Naive thymus-derived CD4-positive, alpha-beta T cell (primary cell): ENCODE measurements around the gene CCDC40. TPM values are rescaled to one million over a fixed set of nuclear protein-coding genes. Genes with fewer than 3 reads are reported as not detected.

Source experiments
- ATAC-seq: fragments of 150-1000 bp; cut with Tn5 transposase; 2 replicates; pipeline ENCODE4 v1.10.0; 2021; ENCODE audit warnings: mild to moderate bottlenecking, moderate library complexity
- CTCF ChIA-PET: fragments of 350-600 bp; sonication (Branson Sonifier 250); formaldehyde crosslinking; loops from one replicate; lab custom pipeline; 2021; ENCODE audit warnings: antibody characterized with exemption; lab: Charles Lee
- POLR2A ChIA-PET: fragments of 350-600 bp; sonication (Branson Sonifier 250); formaldehyde crosslinking; loops from one replicate; lab custom pipeline; 2021; ENCODE audit warnings: antibody characterized with exemption, inconsistent platforms; lab: Charles Lee
- DNase-seq, 9 donors: peaks; one replicate each; pipeline versions ENCODE4 v3.0.0 to v3.0.0-alpha.2; 2020 to 2022; ENCODE audit warnings: mixed read lengths in 1 of 9
- H3K27ac ChIP-seq: one replicate; pipeline ENCODE4 v1.7.0; 2013; ENCODE audit warnings: mild to moderate bottlenecking, low read depth, low read length, moderate library complexity
- H3K27me3 ChIP-seq, 2 donors: one replicate each; pipeline ENCODE4 v1.7.0; 2013; ENCODE audit warnings: low read length in 2 of 2, mild to moderate bottlenecking in 2 of 2, moderate library complexity in 2 of 2; ENCODE audit not compliant: control insufficient read depth in 2 of 2, insufficient read depth in 2 of 2
- H3K36me3 ChIP-seq, 3 experiments: 1 replicate in 2 of 3; 2 replicates in 1 of 3; pipeline ENCODE4 v1.7.0; 2013; ENCODE audit warnings: low read length in 3 of 3, mild to moderate bottlenecking in 3 of 3, moderate library complexity in 1 of 3; ENCODE audit not compliant: insufficient read depth in 3 of 3, control insufficient read depth in 2 of 3
- H3K4me1 ChIP-seq, 2 donors: one replicate each; pipeline ENCODE4 v1.7.0; 2013; ENCODE audit warnings: low read length in 2 of 2, mild to moderate bottlenecking in 2 of 2, moderate library complexity in 1 of 2; ENCODE audit not compliant: control insufficient read depth in 2 of 2, insufficient read depth in 2 of 2
- H3K4me3 ChIP-seq: 2 replicates; pipeline ENCODE4 v1.7.0; 2013; ENCODE audit warnings: mild to moderate bottlenecking, low read length
- H3K9me3 ChIP-seq, 3 experiments: 1 replicate in 2 of 3; 2 replicates in 1 of 3; pipeline ENCODE4 v1.7.0; 2013; ENCODE audit warnings: low read length in 3 of 3; ENCODE audit not compliant: control insufficient read depth in 2 of 3
- H3K27ac Mint-ChIP-seq, 9 donors: one replicate each; pipeline ENCODE4 v1.8.0; 2020 to 2022; ENCODE audit warnings: mixed read lengths in 9 of 9, mild to moderate bottlenecking in 8 of 9, moderate library complexity in 5 of 9, inconsistent platforms in 2 of 9
- H3K27me3 Mint-ChIP-seq, 5 donors: one replicate each; pipeline ENCODE4 v1.8.0; 2021 to 2022; ENCODE audit warnings: mixed read lengths in 5 of 5, mild to moderate bottlenecking in 1 of 5
- H3K36me3 Mint-ChIP-seq, 5 donors: one replicate each; pipeline ENCODE4 v1.8.0; 2020 to 2022; ENCODE audit warnings: mixed read lengths in 5 of 5, mild to moderate bottlenecking in 3 of 5, inconsistent platforms in 1 of 5
- H3K4me1 Mint-ChIP-seq, 7 donors: one replicate each; pipeline ENCODE4 v1.8.0; 2020 to 2022; ENCODE audit warnings: mixed read lengths in 7 of 7, mild to moderate bottlenecking in 3 of 7, inconsistent platforms in 1 of 7
- H3K4me3 Mint-ChIP-seq, 10 donors: one replicate each; pipeline ENCODE4 v1.8.0; 2020 to 2022; ENCODE audit warnings: mild to moderate bottlenecking in 10 of 10, mixed read lengths in 10 of 10, moderate library complexity in 6 of 10, inconsistent platforms in 2 of 10
- H3K9me3 Mint-ChIP-seq, 11 donors: one replicate each; pipeline ENCODE4 v1.8.0; 2020 to 2022; ENCODE audit warnings: mixed read lengths in 11 of 11, mild to moderate bottlenecking in 4 of 11, inconsistent platforms in 1 of 11, moderate library complexity in 1 of 11
- intact Hi-C, 2 donors: fragments of 100-400 bp; cut with micrococcal nuclease; formaldehyde crosslinking; loops; one replicate each; pipeline ENCODE4 v1.15.1; 2023
- polyA plus RNA-seq, 2 donors: library from polyadenylated mRNA; unstranded; fragments of 300-500 nt; fragmentation: Illumina TruSeq; gene quantifications; one replicate each; pipeline ENCODE4 v1.2.3, GENCODE V29; 2021
- total RNA-seq, 6 experiments: library from RNA in 5 of 6; stranded (reverse) in 5 of 6; gene quantifications; 1 replicate in 5 of 6; 2 replicates in 1 of 6; pipeline ENCODE4 v1.2.3 and lab custom pipeline; 2021 to 2026

Gene CCDC40
- total and polyA plus RNA-seq, 7 experiments from 2014 or later, result 0.43 to 3.0 (median 0.79) TPM; not detected in 2

GRCh38 chr17:79990051-79990592, 46.3 kb upstream of the CCDC40 start:
- H3K4me3 ChIP-seq, result no peak overlapping the region
- peaks cover 16 to 34% (median 22%) of the 10 kb centered on the region in 7 donors for H3K4me1 Mint-ChIP-seq
- DNase-seq, result no peak
- H3K27ac ChIP-seq, result no peak overlapping the region
- H3K4me1 ChIP-seq, result peaks cover 14 to 25% of the 10 kb centered on the region in 2 donors
- CTCF ChIA-PET, result interaction anchor here (1.0 to 1.2 kb wide), 4 partner anchors 15 to 246 kb away, joined by 3 to 4 read pairs (median 4); no protein-coding TSS in a partner anchor
- no peaks in the 10 kb centered on the region for H3K9me3 ChIP-seq
- H3K36me3 ChIP-seq, result no peaks in the 10 kb centered on the region
- peaks cover 0 to 4% (median 0%) of the 10 kb centered on the region in 5 donors for H3K27me3 Mint-ChIP-seq
- intact Hi-C loops, result loop anchor here (5.0 to 10.0 kb wide), 3 partner anchors 148 to 915 kb away; partner anchors contain the start of gene ENGASE (in 1 of the 2)
- no peaks in the 10 kb centered on the region for H3K36me3 Mint-ChIP-seq
- no peaks in the 10 kb centered on the region for H3K27me3 ChIP-seq
- POLR2A ChIA-PET, result no interaction called here
- no peaks in the 10 kb centered on the region for H3K9me3 Mint-ChIP-seq
- ATAC-seq, result no peak
- H3K27ac Mint-ChIP-seq, result peak overlapping the region in 2 of 9 donors; percentile 59 to 65
- peak overlapping the region in 3 of 10 donors; percentile 39 to 86 (median 80) for H3K4me3 Mint-ChIP-seq

GRCh38 chr17:79990704-79991103, 45.7 kb upstream of the CCDC40 start:
- Mint-ChIP-seq H3K4me1 (peaks cover 18 to 38% (median 24%) of the 10 kb centered on the region in 7 donors), H3K27ac (peak overlapping the region in 6 of 9 donors; percentile 52 to 83 (median 62)), H3K4me3 (peak overlapping the region; percentile 7 to 86 (median 73)), H3K27me3 (peaks cover 0 to 4% (median 0%) of the 10 kb centered on the region in 5 donors), H3K9me3 (no peaks in the 10 kb centered on the region), H3K36me3 (no peaks in the 10 kb centered on the region)
- Histone ChIP-seq H3K27ac (no peak overlapping the region), H3K4me1 (peaks cover 17 to 28% of the 10 kb centered on the region in 2 donors), H3K36me3 (no peaks in the 10 kb centered on the region), H3K27me3 (no peaks in the 10 kb centered on the region), H3K4me3 (no peak overlapping the region), H3K9me3 (no peaks in the 10 kb centered on the region)
- POLR2A ChIA-PET, result interaction anchor here (0.9 kb wide), 1 partner anchor 124 kb away, joined by 5 read pairs; no protein-coding TSS in a partner anchor
- ATAC-seq, result no peak
- no peak for DNase-seq
- CTCF ChIA-PET, result interaction anchor here (0.6 to 1.2 kb wide), 6 partner anchors 14 to 588 kb away, joined by 3 to 4 read pairs (median 3); no protein-coding TSS in a partner anchor
- intact Hi-C loops, result loop anchor here (1.0 to 10.0 kb wide), 8 partner anchors 146 to 916 kb away; partner anchors contain the start of genes CBX4 (in 1 of the 2) and ENGASE (in 1 of the 2)

DNA sequence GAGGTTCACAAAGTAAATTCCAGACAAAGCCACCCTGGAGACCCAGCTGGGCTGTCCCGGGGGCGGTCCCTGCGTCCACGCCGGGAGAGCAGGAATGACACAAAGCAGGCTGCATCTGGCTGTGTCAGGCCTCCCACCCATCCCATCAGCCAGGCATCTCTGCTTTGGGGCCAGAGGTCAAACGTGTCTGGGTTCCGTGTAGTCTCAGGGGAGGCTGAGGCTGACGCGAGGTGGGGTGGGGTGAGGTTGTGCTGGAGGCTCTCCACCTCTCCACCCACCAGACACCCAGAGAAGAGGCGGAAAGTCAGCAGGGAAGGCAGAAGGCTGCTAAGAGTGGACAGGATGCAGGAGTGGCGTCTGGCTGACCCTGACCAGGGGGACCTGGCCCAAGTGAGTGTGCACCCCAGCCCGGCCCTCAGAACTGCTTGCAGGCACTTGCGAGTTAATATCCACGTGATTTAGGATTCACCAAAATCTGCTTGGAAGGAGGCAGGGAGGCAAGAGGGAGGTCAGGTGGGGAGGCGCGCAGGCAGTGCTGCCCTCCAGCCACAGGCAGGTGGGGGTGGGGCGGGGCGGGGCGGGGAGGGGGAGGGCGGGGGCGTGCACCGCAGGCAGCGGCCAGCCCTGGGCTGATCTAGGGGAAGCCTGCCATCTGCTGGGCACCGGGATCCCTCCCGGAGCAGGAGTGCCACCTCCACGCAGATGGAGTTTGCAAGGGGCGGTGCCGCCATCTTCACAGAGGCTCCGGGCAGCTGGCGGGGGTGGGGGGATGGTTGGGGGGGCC, 45.1 kb upstream of the CCDC40 start:
- ChIA-PET POLR2A (interaction anchor here (0.9 to 1.4 kb wide), 3 partner anchors 124 to 154 kb away, joined by 3 to 7 read pairs (median 5); partner anchors contain the start of gene CBX4), CTCF (interaction anchor here (0.6 to 1.2 kb wide), 7 partner anchors 14 to 588 kb away, joined by 3 to 4 read pairs (median 3); no protein-coding TSS in a partner anchor)
- Histone ChIP-seq H3K9me3 (no peaks in the 10 kb centered on the region), H3K27me3 (no peaks in the 10 kb centered on the region), H3K36me3 (no peaks in the 10 kb centered on the region), H3K4me1 (peaks cover 23 to 34% of the 10 kb centered on the region in 2 donors), H3K27ac (peak overlapping the region; percentile 51), H3K4me3 (peak overlapping the region; percentile 56)
- ATAC-seq, result peak; percentile 96
- peak; percentile 64 to 84 (median 79) for DNase-seq
- H3K9me3 Mint-ChIP-seq, result no peaks in the 10 kb centered on the region
- H3K27ac Mint-ChIP-seq, result peak overlapping the region in 8 of 9 donors; percentile 52 to 83 (median 62)
- intact Hi-C loops, result loop anchor here (1.0 to 10.0 kb wide), 8 partner anchors 147 to 917 kb away; partner anchors contain the start of genes CBX4 (in 1 of the 2) and ENGASE (in 1 of the 2)
- H3K4me3 Mint-ChIP-seq, result peak overlapping the region; percentile 42 to 87 (median 78)
- H3K36me3 Mint-ChIP-seq, result no peaks in the 10 kb centered on the region
- peaks cover 0 to 4% (median 0%) of the 10 kb centered on the region in 5 donors for H3K27me3 Mint-ChIP-seq
- H3K4me1 Mint-ChIP-seq, result peaks cover 22 to 45% (median 29%) of the 10 kb centered on the region in 7 donors

DNA sequence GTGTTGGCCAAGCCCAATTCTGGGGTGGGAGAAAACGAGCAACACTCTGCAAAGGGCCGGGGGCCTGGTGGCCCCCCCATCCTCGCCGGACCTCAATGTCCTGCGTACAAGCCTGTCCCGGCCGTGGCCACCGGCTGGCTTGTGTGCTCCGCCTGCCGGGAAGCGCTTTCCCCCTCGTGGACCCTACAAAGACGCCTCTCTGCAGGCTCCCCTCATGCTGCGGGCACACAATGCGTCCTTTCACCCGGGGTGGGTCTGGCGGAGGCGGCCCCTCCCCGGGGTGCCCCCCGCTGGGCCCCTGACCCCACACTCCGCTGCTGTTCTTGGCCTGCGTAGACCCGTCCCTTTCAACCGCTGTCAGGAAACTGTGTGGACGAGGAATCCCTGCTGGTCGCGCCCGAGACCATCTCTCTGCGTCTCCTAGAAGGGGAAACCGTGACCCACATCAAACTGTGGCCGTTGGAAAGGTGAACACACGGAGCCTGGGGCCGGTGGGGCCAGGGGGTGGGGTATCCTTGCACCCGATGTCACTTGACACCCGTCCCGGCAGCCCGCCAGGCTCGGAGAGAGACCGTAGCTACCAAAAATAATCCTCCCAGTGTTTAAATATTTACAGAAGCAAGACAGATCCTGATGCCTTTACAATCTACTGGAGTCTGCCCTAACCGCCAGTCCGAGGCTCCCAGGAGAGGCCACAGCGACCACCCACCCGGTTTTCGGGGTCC, 44.4 kb upstream of the CCDC40 start:
- DNase-seq (peak in 2 of 9 donors; percentile 21 to 24), ATAC-seq (peak; percentile 15)
- intact Hi-C loops, result loop anchor here (1.0 to 10.0 kb wide), 10 partner anchors 17 to 917 kb away; partner anchors contain the start of genes CBX4 (in 1 of the 2) and ENGASE (in 1 of the 2)
- Mint-ChIP-seq H3K4me1 (peaks cover 28 to 52% (median 36%) of the 10 kb centered on the region in 7 donors), H3K27ac (peak overlapping the region in 8 of 9 donors; percentile 50 to 93 (median 89)), H3K9me3 (no peaks in the 10 kb centered on the region), H3K27me3 (peaks cover 0 to 4% (median 0%) of the 10 kb centered on the region in 5 donors), H3K4me3 (peak overlapping the region; percentile 68 to 87 (median 83)), H3K36me3 (no peaks in the 10 kb centered on the region)
- Histone ChIP-seq H3K9me3 (no peaks in the 10 kb centered on the region), H3K27me3 (no peaks in the 10 kb centered on the region), H3K4me3 (peak overlapping the region; percentile 56), H3K36me3 (no peaks in the 10 kb centered on the region), H3K27ac (peak overlapping the region; percentile 51), H3K4me1 (peaks cover 30 to 40% of the 10 kb centered on the region in 2 donors)
- CTCF ChIA-PET, result interaction anchor here (1.2 to 2.0 kb wide), 3 partner anchors 165 to 251 kb away, joined by 3 to 11 read pairs (median 3); no protein-coding TSS in a partner anchor
- POLR2A ChIA-PET, result interaction anchor here (0.6 to 1.4 kb wide), 4 partner anchors 153 to 216 kb away, joined by 3 to 7 read pairs (median 4); partner anchors contain the start of gene CBX4

DNA sequence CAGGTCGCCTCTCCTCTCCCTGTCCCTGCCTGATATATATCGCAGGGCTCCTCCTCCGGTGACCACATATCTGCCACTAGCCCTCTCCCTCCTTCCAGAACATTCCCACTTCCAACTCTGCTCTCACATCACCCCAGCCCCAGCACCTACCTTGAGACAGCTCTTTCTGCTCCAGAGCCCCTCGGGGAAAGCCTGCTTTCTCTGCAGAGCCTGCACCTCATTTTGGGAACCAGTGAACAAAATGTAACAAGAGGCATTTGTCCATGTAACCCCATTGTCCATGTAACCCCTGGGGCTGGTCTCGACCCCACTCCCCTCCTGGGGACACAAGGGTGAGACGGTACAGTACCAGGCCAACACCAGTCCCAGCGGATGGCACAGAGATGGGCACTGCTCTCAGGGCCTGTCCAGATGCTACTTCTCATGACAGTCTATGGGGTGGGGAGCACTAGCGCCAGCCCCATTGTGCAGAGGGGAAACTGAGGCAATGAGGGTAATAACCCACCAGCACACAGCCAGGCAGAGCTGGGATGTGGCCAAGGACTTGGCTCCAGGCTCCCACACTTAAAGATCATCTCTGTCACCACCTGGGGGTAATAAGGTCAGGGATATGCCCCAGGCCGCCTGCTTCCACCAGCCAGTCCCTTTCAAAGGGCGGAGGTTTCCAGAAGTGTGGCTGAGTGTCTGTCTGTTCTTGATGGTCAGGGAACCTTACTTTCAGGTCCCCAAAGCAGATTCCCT, 43.6 kb upstream of the CCDC40 start:
- peaks cover 36 to 46% of the 10 kb centered on the region in 2 donors for H3K4me1 ChIP-seq
- ATAC-seq (no peak), DNase-seq (no peak)
- Mint-ChIP-seq H3K4me3 (peak overlapping the region; percentile 68 to 87 (median 83)), H3K27ac (peak overlapping the region; percentile 41 to 93 (median 88)), H3K36me3 (no peaks in the 10 kb centered on the region), H3K9me3 (no peaks in the 10 kb centered on the region), H3K27me3 (peaks cover 0 to 4% (median 0%) of the 10 kb centered on the region in 5 donors), H3K4me1 (peaks cover 31 to 59% (median 44%) of the 10 kb centered on the region in 7 donors)
- H3K36me3 ChIP-seq, result no peaks in the 10 kb centered on the region
- H3K9me3 ChIP-seq, result no peaks in the 10 kb centered on the region
- POLR2A ChIA-PET, result interaction anchor here (0.6 to 2.0 kb wide), 10 partner anchors 10 to 217 kb away, joined by 3 to 9 read pairs (median 4); partner anchors contain the start of genes CBX4 and CBX8
- H3K27me3 ChIP-seq, result no peaks in the 10 kb centered on the region
- CTCF ChIA-PET, result interaction anchor here (1.0 to 2.2 kb wide), 8 partner anchors 13 to 254 kb away, joined by 3 to 11 read pairs (median 6); no protein-coding TSS in a partner anchor
- peak overlapping the region; percentile 51 for H3K27ac ChIP-seq
- intact Hi-C loops, result loop anchor here (2.0 to 10.0 kb wide), 5 partner anchors 16 to 918 kb away; partner anchors contain the start of gene ENGASE (in 1 of the 2)
- peak overlapping the region; percentile 56 for H3K4me3 ChIP-seq
